Keratinocyte (primary cell): ENCODE results near the gene ITGA6. TPM values are rescaled to one million over a fixed set of nuclear protein-coding genes. Genes with fewer than 3 reads are reported as not detected.

Experiments used
- DNase-seq: peaks from one replicate; pipeline ENCODE4 v3.0.0-alpha.2; 2011; ENCODE audit warnings: low read depth, missing footprints, low spot score
- FAIRE-seq: peaks from 2 replicates; lab custom pipeline; 2011; peaks lifted over from hg19 to GRCh38; lab: Jason Lieb, UNC
- H2AFZ ChIP-seq: 2 replicates; pipeline ENCODE4 v1.6.0; 2012; ENCODE audit warnings: low read length, control low read depth, inconsistent platforms; ENCODE audit not compliant: control insufficient read depth
- H3K27ac ChIP-seq: 2 replicates; pipeline ENCODE4 v1.5.1; 2011; ENCODE audit warnings: low read length; ENCODE audit not compliant: control insufficient read depth, insufficient read depth
- H3K27me3 ChIP-seq: 3 replicates; pipeline ENCODE4 v1.6.0; 2011; ENCODE audit warnings: low read length; ENCODE audit not compliant: control insufficient read depth, insufficient read depth; ENCODE audit errors: extremely low read depth
- H3K36me3 ChIP-seq, 2 experiments: 2 replicates in 1 of 2; 3 replicates in 1 of 2; pipeline ENCODE4 v1.5.1; 2011; ENCODE audit warnings: low read length in 2 of 2, mild to moderate bottlenecking in 1 of 2; ENCODE audit not compliant: control insufficient read depth in 2 of 2, insufficient read depth in 2 of 2; ENCODE audit errors: extremely low read depth in 1 of 2
- H3K4me1 ChIP-seq: 3 replicates; pipeline ENCODE4 v1.5.1; 2011; ENCODE audit warnings: low read length; ENCODE audit not compliant: control insufficient read depth, insufficient read depth; ENCODE audit errors: extremely low read depth
- H3K4me2 ChIP-seq: 3 replicates; pipeline ENCODE4 v1.6.0; 2011; ENCODE audit warnings: low read depth, low read length; ENCODE audit not compliant: control insufficient read depth, insufficient read depth; ENCODE audit errors: extremely low read depth
- H3K4me3 ChIP-seq, 3 experiments: fragments of 200-600 bp in 1 of 3; sonication (generic) in 1 of 3; 2 replicates in 2 of 3; 3 replicates in 1 of 3; pipeline ENCODE4 v1.5.1; 2011 to 2016; ENCODE audit warnings: low read length in 3 of 3, mild to moderate bottlenecking in 3 of 3, control low read depth in 2 of 3, inconsistent platforms in 1 of 3, low read depth in 1 of 3, mixed read lengths in 1 of 3, mixed run types in 1 of 3, moderate library complexity in 1 of 3; ENCODE audit not compliant: control insufficient read depth in 2 of 3, insufficient read depth in 2 of 3; ENCODE audit errors: extremely low read depth in 1 of 3
- H3K79me2 ChIP-seq: 2 replicates; pipeline ENCODE4 v1.6.0; 2012; ENCODE audit warnings: low read length; ENCODE audit not compliant: control insufficient read depth, insufficient read depth
- H3K9ac ChIP-seq: 3 replicates; pipeline ENCODE4 v1.6.0; 2011; ENCODE audit warnings: low read length; ENCODE audit not compliant: control insufficient read depth, insufficient read depth; ENCODE audit errors: extremely low read depth
- H3K9me1 ChIP-seq: 3 replicates; pipeline ENCODE4 v1.6.0; 2011; ENCODE audit warnings: low read length; ENCODE audit not compliant: control insufficient read depth, insufficient read depth; ENCODE audit errors: extremely low read depth
- H3K9me3 ChIP-seq: 2 replicates; pipeline ENCODE4 v1.5.1; 2012; ENCODE audit warnings: low read depth, low read length; ENCODE audit not compliant: control insufficient read depth
- H4K20me1 ChIP-seq: 3 replicates; pipeline ENCODE4 v1.6.0; 2011; ENCODE audit warnings: low read length; ENCODE audit not compliant: control insufficient read depth, insufficient read depth; ENCODE audit errors: extremely low read depth
- EZH2 ChIP-seq: IDR thresholded peaks from one replicate; pipeline ENCODE4 v1.6.1; 2012; ENCODE audit warnings: inconsistent platforms, mild to moderate bottlenecking, low read length, moderate library complexity
- dilution Hi-C: fragments of 300-500 bp; cut with MboI; formaldehyde crosslinking; loops from one replicate; pipeline ENCODE4 v1.7.0; 2020; ENCODE audit warnings: low sequenced_read_pairs; ENCODE audit not compliant: extremely low pct_ligation_motif_present
- polyA plus RNA-seq, 5 experiments: library from polyadenylated mRNA; depleted of rRNA in 3 of 5; stranded (reverse) in 3 of 5; stranded (forward) in 1 of 5; unstranded in 1 of 5; fragments of >200 nt; gene quantifications; 1 replicate in 1 of 5; 2 replicates in 3 of 5; 3 replicates in 1 of 5; pipeline versions ENCODE4 v1.2.1 to v1.2.3, GENCODE V29; 2011 to 2012; ENCODE audit warnings: missing spikeins in 2 of 5, low read depth in 1 of 5, low replicate concordance in 1 of 5
- TF ChIP-seq, protein P1 (sequence below), 3 experiments: IDR thresholded peaks in 1 of 3; conservative IDR thresholded peaks in 1 of 3; optimal IDR thresholded peaks in 1 of 3; 2 replicates in 2 of 3; 3 replicates in 1 of 3; pipeline versions ENCODE3 to v1.5.1; 2011; ENCODE audit warnings: low read length in 3 of 3, mild to moderate bottlenecking in 3 of 3, moderate library complexity in 2 of 3, control low read depth in 1 of 3, inconsistent platforms in 1 of 3; ENCODE audit not compliant: insufficient read depth in 2 of 3; ENCODE audit errors: extremely low read depth in 1 of 3

ITGA6 gene
- polyA plus RNA-seq, 1 donor (not counting 4 experiments of a cell fraction or from before 2014, with no cell fraction given), result 441 TPM

DNA sequence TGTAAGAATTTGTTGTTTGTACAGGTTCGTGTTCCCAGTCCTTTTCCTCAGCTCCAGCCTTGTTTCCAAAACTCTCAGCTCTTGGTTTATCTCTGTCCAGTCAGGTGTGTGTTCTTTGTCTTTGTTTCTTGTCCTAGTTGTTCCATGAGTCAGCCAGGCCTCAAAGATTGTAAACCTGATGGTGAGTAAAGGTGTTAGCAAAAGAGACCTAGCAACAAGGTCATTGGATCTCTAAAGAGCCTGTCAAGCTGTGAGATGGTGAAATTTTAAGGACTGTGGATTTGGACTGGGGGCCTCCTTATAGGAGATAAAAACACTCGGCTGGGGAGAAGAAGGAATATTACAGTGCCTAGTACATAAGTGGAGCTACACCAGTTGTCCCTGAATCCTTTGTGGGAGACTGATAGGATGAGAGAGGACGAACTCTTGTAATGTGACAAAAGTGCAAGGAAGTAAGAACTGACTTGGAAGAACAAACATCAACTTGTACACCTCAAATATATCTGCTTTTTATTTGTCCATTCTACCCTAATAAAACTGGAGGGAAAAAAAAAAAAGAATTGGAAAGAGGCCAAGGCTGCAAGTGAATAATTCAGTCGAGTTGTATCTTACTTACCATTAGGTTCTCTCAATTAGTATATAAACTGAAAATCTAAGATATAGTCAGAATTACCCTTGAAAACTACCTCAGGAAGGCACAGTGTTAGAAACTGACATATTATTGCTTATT is 37.2 kb downstream of the ITGA6 start:
- peaks cover 13% of the 10 kb centered on the region for H4K20me1 ChIP-seq
- no peak for DNase-seq
- TF ChIP-seq, protein P1, sequence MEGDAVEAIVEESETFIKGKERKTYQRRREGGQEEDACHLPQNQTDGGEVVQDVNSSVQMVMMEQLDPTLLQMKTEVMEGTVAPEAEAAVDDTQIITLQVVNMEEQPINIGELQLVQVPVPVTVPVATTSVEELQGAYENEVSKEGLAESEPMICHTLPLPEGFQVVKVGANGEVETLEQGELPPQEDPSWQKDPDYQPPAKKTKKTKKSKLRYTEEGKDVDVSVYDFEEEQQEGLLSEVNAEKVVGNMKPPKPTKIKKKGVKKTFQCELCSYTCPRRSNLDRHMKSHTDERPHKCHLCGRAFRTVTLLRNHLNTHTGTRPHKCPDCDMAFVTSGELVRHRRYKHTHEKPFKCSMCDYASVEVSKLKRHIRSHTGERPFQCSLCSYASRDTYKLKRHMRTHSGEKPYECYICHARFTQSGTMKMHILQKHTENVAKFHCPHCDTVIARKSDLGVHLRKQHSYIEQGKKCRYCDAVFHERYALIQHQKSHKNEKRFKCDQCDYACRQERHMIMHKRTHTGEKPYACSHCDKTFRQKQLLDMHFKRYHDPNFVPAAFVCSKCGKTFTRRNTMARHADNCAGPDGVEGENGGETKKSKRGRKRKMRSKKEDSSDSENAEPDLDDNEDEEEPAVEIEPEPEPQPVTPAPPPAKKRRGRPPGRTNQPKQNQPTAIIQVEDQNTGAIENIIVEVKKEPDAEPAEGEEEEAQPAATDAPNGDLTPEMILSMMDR (optimal IDR thresholded peaks at IDR 0.05 in 1 of 3, IDR thresholded peaks at IDR 0.05 in 1 of 3, conservative IDR thresholded peaks at IDR 0.05 in 1 of 3; ENCODE audit: extremely low read depth in 1 of 3, insufficient read depth in 2 of 3, low read length in 3 of 3), result no peak
- TF ChIP-seq EZH2, result no peak

DNA sequence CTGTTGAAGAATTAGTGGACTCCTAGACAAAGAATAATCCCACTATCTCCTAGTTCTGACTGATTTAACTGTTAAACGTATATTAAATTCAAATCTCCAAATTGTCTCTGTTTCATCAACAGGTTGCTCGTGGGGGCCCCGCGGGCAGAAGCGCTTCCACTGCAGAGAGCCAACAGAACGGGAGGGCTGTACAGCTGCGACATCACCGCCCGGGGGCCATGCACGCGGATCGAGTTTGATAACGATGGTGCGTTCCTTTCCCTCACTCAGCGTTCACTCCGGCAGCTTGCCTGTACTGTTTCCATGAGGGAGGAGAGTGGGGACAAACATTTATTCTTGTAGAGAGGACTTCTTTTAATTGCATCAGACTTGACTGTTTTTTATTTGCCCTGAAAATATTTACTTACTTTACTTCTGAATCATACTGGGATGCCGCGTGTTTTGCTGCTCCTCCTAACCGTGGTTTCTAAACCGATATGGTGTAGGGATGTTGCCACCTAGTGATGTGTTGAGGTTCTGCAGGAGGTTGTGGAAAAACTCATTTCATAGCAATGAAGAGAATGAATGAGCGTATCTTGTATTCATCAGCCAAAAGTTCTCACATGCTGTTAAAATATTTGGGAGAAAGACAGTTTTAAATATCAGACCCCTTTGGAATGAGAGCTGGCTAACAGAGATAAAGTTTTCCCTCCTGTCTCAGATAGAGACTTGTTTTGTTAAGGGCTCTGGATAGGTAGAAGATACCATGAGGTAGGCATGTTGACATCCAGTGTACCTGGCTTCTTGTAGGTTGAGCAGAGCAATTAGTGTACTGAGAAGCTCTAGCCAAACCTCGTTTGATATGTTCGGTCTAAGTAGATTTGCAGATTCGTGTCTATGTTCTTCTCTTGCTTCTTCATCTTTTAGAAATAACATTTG is 38.3 kb downstream of the ITGA6 start:
- no peak overlapping the region for H3K4me3 ChIP-seq
- dilution Hi-C loops, result no loop called here
- peak overlapping the region; percentile 76 for H3K27ac ChIP-seq
- H4K20me1 ChIP-seq, result peaks cover 13% of the 10 kb centered on the region
- peaks cover 76% of the 10 kb centered on the region for H3K79me2 ChIP-seq
- peaks cover 50% of the 10 kb centered on the region for H3K4me1 ChIP-seq
- TF ChIP-seq, protein P1 (optimal IDR thresholded peaks at IDR 0.05 in 1 of 3, IDR thresholded peaks at IDR 0.05 in 1 of 3, conservative IDR thresholded peaks at IDR 0.05 in 1 of 3; ENCODE audit: extremely low read depth in 1 of 3, insufficient read depth in 2 of 3, low read length in 3 of 3), result peak; percentile 68 to 91 (median 76)
- TF ChIP-seq EZH2, result no peak
- no peak overlapping the region for H2AFZ ChIP-seq
- peak overlapping the region; percentile 31 for H3K4me2 ChIP-seq
- peak; percentile 82 for FAIRE-seq
- peak overlapping the region; percentile 36 for H3K9ac ChIP-seq
- peaks cover 12 to 50% of the 10 kb centered on the region in 2 experiments for H3K36me3 ChIP-seq
- no peaks in the 10 kb centered on the region for H3K9me3 ChIP-seq
- no peaks in the 10 kb centered on the region for H3K27me3 ChIP-seq
- peaks cover 3% of the 10 kb centered on the region for H3K9me1 ChIP-seq
- DNase-seq, result no peak

More for the DNA sequence above, 37.2 kb downstream of the ITGA6 start:
- H3K9me3 ChIP-seq, result no peaks in the 10 kb centered on the region
- dilution Hi-C loops, result no loop called here
- H3K27me3 ChIP-seq, result no peaks in the 10 kb centered on the region
- no peak overlapping the region for H2AFZ ChIP-seq
- peaks cover 3% of the 10 kb centered on the region for H3K9me1 ChIP-seq
- peak overlapping the region; percentile 67 for H3K4me2 ChIP-seq
- peaks cover 61% of the 10 kb centered on the region for H3K4me1 ChIP-seq
- no peak overlapping the region for H3K4me3 ChIP-seq
- peaks cover 87% of the 10 kb centered on the region for H3K79me2 ChIP-seq
- peak overlapping the region; percentile 36 for H3K9ac ChIP-seq
- FAIRE-seq, result peak; percentile 49
- H3K36me3 ChIP-seq, result peaks cover 11 to 44% of the 10 kb centered on the region in 2 experiments
- peak overlapping the region; percentile 76 for H3K27ac ChIP-seq
